ENCODE measurements around the gene MAPK1. TPM values are rescaled to one million over a fixed set of nuclear protein-coding genes. Genes with fewer than 3 reads are reported as not detected.

The MAPK1 gene
- total and polyA plus RNA-seq, 2 donors (not counting 3 experiments of a cell fraction or from before 2014, with no cell fraction given) = 50.9 to 163 TPM

DNA sequence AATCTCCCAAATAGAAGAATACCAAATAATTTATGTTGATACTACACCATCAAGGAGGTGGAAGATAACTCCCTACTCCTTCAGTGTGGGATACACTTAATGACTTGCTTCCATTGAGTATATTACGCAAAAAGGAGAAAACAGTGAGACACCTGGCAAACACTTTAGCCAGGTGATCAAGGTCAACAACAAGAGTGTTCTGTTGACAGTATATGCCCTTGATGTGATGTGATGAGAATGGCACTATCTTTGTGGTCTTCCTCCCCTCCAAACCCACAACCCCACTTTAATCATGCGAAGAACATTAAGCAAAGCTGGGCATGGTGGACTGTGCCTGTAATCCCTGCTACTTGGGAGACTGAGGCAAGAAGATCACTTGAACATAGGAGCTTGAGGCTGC, 26.0 kb downstream of the MAPK1 start:
- TF ChIP-seq, protein P1, sequence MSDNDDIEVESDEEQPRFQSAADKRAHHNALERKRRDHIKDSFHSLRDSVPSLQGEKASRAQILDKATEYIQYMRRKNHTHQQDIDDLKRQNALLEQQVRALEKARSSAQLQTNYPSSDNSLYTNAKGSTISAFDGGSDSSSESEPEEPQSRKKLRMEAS (IDR thresholded peaks at IDR 0.05; ENCODE audit: insufficient read depth, insufficient read length) = no peak
- TF ChIP-seq FOS (IDR thresholded peaks at IDR 0.05; ENCODE audit: borderline replicate concordance, insufficient read depth, low read length) (no peak), EZH2 (IDR thresholded peaks at IDR 0.05; ENCODE audit: borderline replicate concordance, low read depth, low read length, severe bottlenecking) (no peak)
- Histone ChIP-seq H3K4me3 (replicated peaks in 1 of 3; ENCODE audit: insufficient read depth in 1 of 3, low read depth in 1 of 3, low read length in 3 of 3) (no peak overlapping the region), H3K9ac (replicated peaks; ENCODE audit: extremely low read depth, insufficient read depth, low read length) (no peak overlapping the region), H3K79me2 (ENCODE audit: control insufficient read depth, insufficient read depth, low read length) (peaks cover 89% of the 10 kb centered on the region), H3K36me3 (ENCODE audit: control insufficient read depth in 2 of 2, extremely low read depth in 1 of 2, insufficient read depth in 2 of 2, low read length in 2 of 2) (no peaks in the 10 kb centered on the region), H3K4me1 (ENCODE audit: control insufficient read depth, extremely low read depth, insufficient read depth, low read length) (peaks cover 13% of the 10 kb centered on the region), H2AFZ (ENCODE audit: low read depth, low read length) (no peak overlapping the region), H3K4me2 (ENCODE audit: insufficient read depth, low read length) (no peak overlapping the region), H3K27me3 (ENCODE audit: control insufficient read depth in 2 of 2, insufficient read depth in 2 of 2, low read length in 2 of 2) (no peaks in the 10 kb centered on the region), H3K9me1 (replicated peaks; ENCODE audit: control insufficient read depth, extremely low read depth, insufficient read depth, low read length) (no peaks in the 10 kb centered on the region), H3K27ac (ENCODE audit: insufficient read depth, low read depth, low read length) (no peak overlapping the region), H3K9me3 (replicated peaks; ENCODE audit: control insufficient read depth, insufficient read depth, low read length) (no peaks in the 10 kb centered on the region), H4K20me1 (replicated peaks; ENCODE audit: control insufficient read depth, extremely low read depth, insufficient read depth, low read length) (peaks cover 8% of the 10 kb centered on the region)
- intact Hi-C loops (cut with micrococcal nuclease) = no loop called here
- ChIA-PET CTCF (interaction anchor here (1.1 to 2.1 kb wide), 2 partner anchors 9 to 25 kb away, joined by 3 to 6 read pairs; no protein-coding TSS in a partner anchor), POLR2A (no interaction called here)
- DNase-seq (ENCODE audit: low read depth, low spot score) (no peak), FAIRE-seq (no peak)
- no TSS peak for BruUV-seq (replicated peaks)
- dilution Hi-C loops (cut with MboI; ENCODE audit: extremely low pct_ligation_motif_present, low sequenced_read_pairs) = no loop called here

DNA sequence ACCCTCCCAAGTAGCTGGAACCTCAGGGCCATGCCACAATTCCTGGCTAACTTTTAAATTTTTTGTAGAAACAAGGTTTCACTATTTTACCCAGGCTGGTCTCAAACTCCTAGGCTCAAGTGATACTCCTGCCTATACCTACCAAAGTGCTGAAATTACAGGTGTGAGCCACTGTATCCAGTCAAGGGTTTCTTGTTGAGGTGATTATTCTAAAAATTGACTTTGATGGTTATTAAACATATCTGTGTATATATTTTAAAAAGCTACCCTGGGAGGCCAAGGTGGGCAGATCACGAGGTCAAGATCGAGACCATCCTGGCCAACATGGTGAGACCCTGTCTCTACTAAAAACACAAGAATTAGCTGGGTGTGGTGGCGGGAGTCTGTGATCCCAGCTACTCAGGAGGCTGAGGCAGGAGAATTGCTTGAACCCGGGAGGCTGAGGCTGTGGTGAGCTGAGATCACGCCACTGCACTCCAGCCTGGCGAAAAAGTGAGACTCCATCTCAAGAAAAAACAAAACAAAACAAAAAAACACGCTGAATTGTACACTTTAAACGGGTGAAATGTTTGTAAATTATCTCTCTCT, 27.1 kb downstream of the MAPK1 start:
- TF ChIP-seq, protein P2, sequence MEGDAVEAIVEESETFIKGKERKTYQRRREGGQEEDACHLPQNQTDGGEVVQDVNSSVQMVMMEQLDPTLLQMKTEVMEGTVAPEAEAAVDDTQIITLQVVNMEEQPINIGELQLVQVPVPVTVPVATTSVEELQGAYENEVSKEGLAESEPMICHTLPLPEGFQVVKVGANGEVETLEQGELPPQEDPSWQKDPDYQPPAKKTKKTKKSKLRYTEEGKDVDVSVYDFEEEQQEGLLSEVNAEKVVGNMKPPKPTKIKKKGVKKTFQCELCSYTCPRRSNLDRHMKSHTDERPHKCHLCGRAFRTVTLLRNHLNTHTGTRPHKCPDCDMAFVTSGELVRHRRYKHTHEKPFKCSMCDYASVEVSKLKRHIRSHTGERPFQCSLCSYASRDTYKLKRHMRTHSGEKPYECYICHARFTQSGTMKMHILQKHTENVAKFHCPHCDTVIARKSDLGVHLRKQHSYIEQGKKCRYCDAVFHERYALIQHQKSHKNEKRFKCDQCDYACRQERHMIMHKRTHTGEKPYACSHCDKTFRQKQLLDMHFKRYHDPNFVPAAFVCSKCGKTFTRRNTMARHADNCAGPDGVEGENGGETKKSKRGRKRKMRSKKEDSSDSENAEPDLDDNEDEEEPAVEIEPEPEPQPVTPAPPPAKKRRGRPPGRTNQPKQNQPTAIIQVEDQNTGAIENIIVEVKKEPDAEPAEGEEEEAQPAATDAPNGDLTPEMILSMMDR (IDR thresholded peaks at IDR 0.05; ENCODE audit: extremely low read depth in 1 of 2, insufficient read depth in 1 of 2, low read depth in 1 of 2, low read length in 2 of 2) = no peak
- TF ChIP-seq FOS (IDR thresholded peaks at IDR 0.05; ENCODE audit: borderline replicate concordance, insufficient read depth, low read length) (no peak), POLR2A (IDR thresholded peaks at IDR 0.05; ENCODE audit: low read depth, low read length) (no peak), MYC (IDR thresholded peaks at IDR 0.05; ENCODE audit: low read depth, low read length) (no peak), POLR2AphosphoS5 (IDR thresholded peaks at IDR 0.05; ENCODE audit: insufficient read depth, low read depth, low read length) (no peak), GATA2 (IDR thresholded peaks at IDR 0.05; ENCODE audit: insufficient read depth, insufficient read length, low read depth, low read length) (no peak), EZH2 (IDR thresholded peaks at IDR 0.05; ENCODE audit: borderline replicate concordance, low read depth, low read length, severe bottlenecking) (no peak), JUN (IDR thresholded peaks at IDR 0.05; ENCODE audit: borderline replicate concordance, insufficient read depth, insufficient read length, low read depth) (no peak)
- TF ChIP-seq, protein P1 (IDR thresholded peaks at IDR 0.05; ENCODE audit: insufficient read depth, insufficient read length) = no peak
- dilution Hi-C loops (cut with MboI; ENCODE audit: extremely low pct_ligation_motif_present, low sequenced_read_pairs) = no loop called here
- no peak for FAIRE-seq

More for the DNA sequence above, 27.1 kb downstream of the MAPK1 start:
- ChIA-PET CTCF (interaction anchor here (0.9 to 2.1 kb wide), 3 partner anchors 11 to 65 kb away, joined by 3 to 6 read pairs (median 3); no protein-coding TSS in a partner anchor), POLR2A (no interaction called here)
- peaks cover 4% of the 10 kb centered on the region for H4K20me1 ChIP-seq (replicated peaks; ENCODE audit: control insufficient read depth, extremely low read depth, insufficient read depth, low read length)
- H2AFZ ChIP-seq (ENCODE audit: low read depth, low read length) = no peak overlapping the region
- no peak for DNase-seq (ENCODE audit: low read depth, low spot score)
- H3K36me3 ChIP-seq (ENCODE audit: control insufficient read depth in 2 of 2, extremely low read depth in 1 of 2, insufficient read depth in 2 of 2, low read length in 2 of 2) = no peaks in the 10 kb centered on the region
- H3K4me3 ChIP-seq (replicated peaks in 1 of 3; ENCODE audit: insufficient read depth in 1 of 3, low read depth in 1 of 3, low read length in 3 of 3) = no peak overlapping the region
- no peak overlapping the region for H3K4me2 ChIP-seq (ENCODE audit: insufficient read depth, low read length)
- peaks cover 13% of the 10 kb centered on the region for H3K4me1 ChIP-seq (ENCODE audit: control insufficient read depth, extremely low read depth, insufficient read depth, low read length)
- no peaks in the 10 kb centered on the region for H3K9me1 ChIP-seq (replicated peaks; ENCODE audit: control insufficient read depth, extremely low read depth, insufficient read depth, low read length)
- H3K79me2 ChIP-seq (ENCODE audit: control insufficient read depth, insufficient read depth, low read length) = peaks cover 88% of the 10 kb centered on the region
- intact Hi-C loops (cut with micrococcal nuclease) = no loop called here
- H3K9me3 ChIP-seq (replicated peaks; ENCODE audit: control insufficient read depth, insufficient read depth, low read length) = no peaks in the 10 kb centered on the region
- no peak overlapping the region for H3K27ac ChIP-seq (ENCODE audit: insufficient read depth, low read depth, low read length)
- H3K9ac ChIP-seq (replicated peaks; ENCODE audit: extremely low read depth, insufficient read depth, low read length) = no peak overlapping the region
- no peaks in the 10 kb centered on the region for H3K27me3 ChIP-seq (ENCODE audit: control insufficient read depth in 2 of 2, insufficient read depth in 2 of 2, low read length in 2 of 2)
- BruUV-seq (replicated peaks) = no TSS peak

Measured in endothelial cell of umbilical vein (primary cell).